OCI-LY3 (cell line): Measurements from ENCODE around the gene RHOD.

Experiments
- EZH2phosphoT487 ChIP-seq: fragments of 200-600 bp; shearing (Covaris generic); IDR thresholded peaks from 2 replicates; pipeline ENCODE4 v1.6.1; 2018; ENCODE audit warnings: antibody characterized with exemption, mixed run types, low read depth
- TF ChIP-seq, protein P1 (sequence below): fragments of 200-600, 300-600 bp; sonication (generic); IDR thresholded peaks from 2 replicates; pipeline ENCODE4 v1.5.1; 2014; ENCODE audit warnings: antibody characterized with exemption, low read length, low read depth

DNA sequence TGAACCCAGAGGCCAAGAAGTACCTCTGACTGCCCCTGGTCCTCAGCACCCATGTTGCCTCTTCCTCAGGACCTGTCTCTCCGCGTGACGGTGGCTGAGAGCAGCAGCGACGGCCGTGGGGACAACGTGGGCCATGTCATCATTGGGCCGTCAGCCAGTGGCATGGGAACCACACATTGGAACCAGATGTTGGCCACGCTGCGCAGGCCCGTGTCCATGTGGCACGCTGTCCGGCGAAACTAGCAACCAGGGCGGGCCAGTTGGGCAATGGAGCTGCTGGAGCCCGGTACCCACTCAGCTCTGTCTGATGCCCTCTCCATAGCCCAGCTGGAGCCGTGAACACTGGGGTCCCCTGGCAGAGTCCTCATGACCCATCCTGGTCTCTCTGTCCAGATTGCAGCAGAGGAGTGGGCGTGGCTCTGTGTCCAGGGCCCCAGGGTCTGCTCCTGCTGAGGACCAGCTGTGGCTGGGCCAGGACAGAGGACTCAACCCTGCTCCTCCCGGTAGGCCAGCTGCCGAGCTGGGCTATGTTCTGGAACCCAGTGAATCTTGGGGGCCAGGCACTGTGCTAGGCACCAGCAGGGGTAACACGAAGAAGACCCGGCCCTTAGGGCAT lies 8.0 kb upstream of the RHOD start:
- TF ChIP-seq, protein P1, sequence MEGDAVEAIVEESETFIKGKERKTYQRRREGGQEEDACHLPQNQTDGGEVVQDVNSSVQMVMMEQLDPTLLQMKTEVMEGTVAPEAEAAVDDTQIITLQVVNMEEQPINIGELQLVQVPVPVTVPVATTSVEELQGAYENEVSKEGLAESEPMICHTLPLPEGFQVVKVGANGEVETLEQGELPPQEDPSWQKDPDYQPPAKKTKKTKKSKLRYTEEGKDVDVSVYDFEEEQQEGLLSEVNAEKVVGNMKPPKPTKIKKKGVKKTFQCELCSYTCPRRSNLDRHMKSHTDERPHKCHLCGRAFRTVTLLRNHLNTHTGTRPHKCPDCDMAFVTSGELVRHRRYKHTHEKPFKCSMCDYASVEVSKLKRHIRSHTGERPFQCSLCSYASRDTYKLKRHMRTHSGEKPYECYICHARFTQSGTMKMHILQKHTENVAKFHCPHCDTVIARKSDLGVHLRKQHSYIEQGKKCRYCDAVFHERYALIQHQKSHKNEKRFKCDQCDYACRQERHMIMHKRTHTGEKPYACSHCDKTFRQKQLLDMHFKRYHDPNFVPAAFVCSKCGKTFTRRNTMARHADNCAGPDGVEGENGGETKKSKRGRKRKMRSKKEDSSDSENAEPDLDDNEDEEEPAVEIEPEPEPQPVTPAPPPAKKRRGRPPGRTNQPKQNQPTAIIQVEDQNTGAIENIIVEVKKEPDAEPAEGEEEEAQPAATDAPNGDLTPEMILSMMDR = no peak
- TF ChIP-seq EZH2phosphoT487 = no peak
